GM19238 (cell line): ENCODE measurements around the gene NAALADL2.
"Not testable (repeated sequence)": the region's sequence is repeated elsewhere in the genome, so short reads cannot be mapped to it uniquely, and the experiment has no call there.

Experiments used
- DNase-seq: peaks from one replicate; pipeline ENCODE4 v3.0.0; 2011; ENCODE audit warnings: low spot score; ENCODE audit not compliant: insufficient read length

The NAALADL2 gene

DNA sequence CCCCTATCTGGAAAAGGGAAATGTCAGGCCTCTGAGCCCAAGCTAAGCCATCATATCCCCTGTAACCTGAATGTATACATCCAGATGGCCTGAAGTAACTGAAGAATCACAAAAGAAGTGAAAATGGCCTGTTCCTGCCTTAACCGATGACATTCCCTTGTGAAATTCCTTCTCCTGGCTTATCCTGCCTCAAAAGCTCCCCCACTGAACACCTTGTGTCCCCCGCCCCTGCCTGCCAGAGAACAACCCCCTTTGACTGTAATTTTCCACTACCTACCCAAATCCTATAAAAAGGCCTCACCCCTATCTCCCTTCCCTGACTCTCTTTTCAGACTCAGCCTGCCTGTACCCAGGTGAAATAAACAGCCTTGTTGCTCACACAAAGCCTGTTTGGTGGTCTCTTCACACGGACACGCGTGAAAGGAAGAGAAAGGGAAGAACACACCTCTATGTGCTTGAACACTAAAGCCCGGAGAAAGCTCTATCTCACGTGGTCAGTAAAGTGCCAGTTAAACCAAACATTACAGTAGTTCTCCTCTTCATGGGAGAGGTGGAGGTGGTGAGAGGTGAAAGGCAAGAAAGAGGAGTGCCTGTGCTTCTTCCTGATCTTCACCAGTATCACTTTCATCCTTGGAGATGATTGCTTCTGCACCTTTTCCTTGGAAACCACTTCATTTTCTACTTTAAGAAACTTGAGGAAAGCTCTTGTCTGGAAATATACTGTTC, 963.8 kb downstream of the NAALADL2 start:
- not testable (repeated sequence) for DNase-seq

DNA sequence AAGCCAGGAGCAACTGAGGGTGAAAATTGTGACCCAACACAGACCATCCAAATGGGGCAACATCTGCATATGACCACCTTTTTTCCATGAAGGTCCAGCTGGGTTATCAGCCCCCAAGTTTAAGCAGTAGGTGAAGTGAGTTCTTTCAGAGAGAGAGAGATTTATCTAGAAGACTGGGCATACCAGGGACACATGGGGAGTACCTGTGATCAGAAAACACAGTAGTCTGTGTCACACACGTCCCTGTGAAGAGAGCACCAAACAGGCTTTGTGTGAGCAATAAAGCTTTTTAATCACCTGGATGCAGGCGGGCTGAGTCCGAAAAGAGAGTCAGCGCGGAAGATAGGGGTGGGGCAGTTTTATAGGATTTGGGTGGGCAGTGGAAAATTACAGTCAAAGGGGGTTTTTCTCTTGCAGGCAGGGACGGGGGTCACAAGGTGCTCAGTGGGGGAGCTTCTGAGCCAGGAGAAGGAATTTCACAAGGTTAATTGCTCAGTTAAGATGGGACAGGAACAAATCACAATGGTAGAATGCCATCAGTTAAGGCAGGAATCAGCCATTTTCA, 966.0 kb downstream of the NAALADL2 start:
- DNase-seq, result not testable (repeated sequence)

- DNase-seq, result no peak
Observed at GRCh38 chr3:175826759-175827158, 967.6 kb downstream of the NAALADL2 start.

- DNase-seq, result not testable (repeated sequence)
Observed at GRCh38 chr3:175829809-175830208, 970.7 kb downstream of the NAALADL2 start.

- not testable (repeated sequence) for DNase-seq
Observed at GRCh38 chr3:175835763-175836162, 976.6 kb downstream of the NAALADL2 start.

DNA sequence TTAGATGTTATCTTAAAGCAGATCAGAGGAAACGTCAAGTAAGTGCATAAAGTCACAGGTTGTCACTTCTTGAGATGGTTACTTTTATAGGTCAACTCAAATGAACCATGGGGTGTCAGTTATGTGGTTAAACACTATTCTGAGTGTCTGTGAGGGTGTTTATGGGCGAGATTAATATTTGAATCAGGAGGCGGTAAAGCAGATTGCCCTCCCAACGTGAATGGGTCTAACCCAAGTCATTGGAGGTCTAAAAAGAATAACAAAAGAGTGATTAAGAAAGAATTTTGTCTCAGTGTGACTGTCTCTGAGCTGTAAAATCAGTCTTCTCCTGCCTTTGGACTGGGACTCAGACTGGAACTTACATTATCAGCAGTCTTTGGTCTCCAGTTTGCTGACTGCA, 977.5 kb downstream of the NAALADL2 start:
- DNase-seq, result no peak

DNA sequence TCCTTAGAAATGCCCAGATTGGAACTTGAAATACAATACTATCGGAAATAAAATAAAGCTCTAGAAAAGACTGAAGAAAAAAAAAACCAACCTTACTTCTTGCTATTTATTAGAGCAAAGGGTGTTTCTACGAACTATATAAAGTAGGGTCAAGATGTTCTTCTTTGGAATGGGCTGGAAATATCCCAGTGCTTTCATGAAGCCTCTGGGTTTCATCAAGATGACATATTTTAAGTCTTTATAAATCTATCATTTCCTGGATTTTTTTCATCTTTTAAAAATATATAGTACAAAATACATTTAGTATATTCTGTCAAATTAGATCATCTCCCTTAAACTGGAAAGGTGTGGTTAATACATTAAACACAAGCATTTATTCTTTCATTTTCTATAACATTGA, 978.8 kb downstream of the NAALADL2 start:
- no peak for DNase-seq

GRCh38 chr3:175839366-175840005, 980.4 kb downstream of the NAALADL2 start:
- no peak for DNase-seq

DNA sequence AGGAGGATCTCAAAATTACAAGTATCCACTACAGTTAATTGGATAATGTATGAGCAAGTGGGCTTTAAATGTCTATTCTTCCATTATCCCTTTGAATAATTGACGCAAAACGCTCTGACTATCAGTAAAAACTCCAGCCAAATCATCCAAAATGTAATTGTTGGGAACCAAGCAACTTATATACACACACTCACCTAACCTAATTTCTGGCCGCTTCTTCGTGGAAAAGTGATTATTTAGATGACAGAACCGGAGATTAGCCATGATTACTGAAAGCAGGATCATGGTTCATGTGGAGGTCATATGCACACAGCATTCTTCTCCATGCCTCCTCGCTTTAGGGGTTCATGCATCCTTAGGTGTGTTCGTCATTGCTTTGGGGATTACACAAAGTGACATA, 992.4 kb downstream of the NAALADL2 start:
- no peak for DNase-seq

DNA sequence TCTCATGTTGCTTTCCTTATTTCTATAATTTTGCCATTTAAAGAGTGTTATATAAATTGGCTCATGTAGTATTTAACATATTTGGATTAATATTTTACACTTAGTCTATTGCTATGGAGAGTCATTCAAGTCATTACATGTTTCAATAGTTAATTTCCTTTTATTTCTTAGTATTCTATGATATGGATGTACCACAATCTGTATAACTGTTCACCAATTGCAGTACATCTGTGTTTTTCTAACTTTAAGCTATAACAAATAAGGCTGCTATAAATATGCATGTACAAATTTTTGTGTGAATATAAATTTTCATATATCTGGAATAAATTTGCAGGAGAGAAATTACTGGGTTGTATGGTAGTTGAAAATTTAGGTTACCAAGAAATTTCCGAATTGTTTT, 993.4 kb downstream of the NAALADL2 start:
- DNase-seq, result no peak

DNA sequence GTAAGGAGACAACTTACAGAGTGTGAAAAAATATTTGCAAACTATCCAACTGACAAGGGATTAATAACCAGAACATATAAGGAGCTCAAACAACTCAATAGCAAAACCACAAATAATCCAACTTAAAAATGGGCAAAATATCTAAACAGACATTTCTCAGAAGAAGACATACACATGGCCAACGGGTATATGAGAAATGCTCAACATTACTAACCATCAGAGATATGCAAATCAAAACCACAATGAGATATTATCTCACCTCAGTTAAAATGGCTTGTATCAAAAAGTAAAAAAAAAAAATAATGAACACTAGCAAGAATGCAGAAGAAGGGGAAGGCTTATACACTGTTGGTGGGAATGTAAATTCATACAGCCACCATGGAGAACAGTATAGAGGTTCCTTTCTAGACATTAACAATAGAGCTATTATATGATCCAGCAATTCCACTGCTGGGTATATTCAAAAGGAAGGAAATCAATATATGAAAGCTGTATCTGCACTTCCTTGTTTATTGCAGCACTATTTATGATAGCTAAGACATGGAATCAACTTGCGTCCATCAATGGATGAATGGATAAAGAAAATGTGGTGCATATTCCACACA, 998.6 kb downstream of the NAALADL2 start:
- no peak for DNase-seq
